HepG2 (cell line): Measurements from ENCODE around the gene VGF. TPM values are rescaled to one million over a fixed set of nuclear protein-coding genes. Genes with fewer than 3 reads are reported as not detected.

Source experiments
- ATAC-seq: fragments of 200-7000 bp; cut with Tn5 transposase; 3 replicates; pipeline ENCODE4 v1.9.1; 2020; ENCODE audit warnings: mild to moderate bottlenecking, moderate library complexity
- BruUV-seq: library from RNA; stranded (reverse); fragments of 400-500 nt; replicated peaks from 2 replicates; lab custom pipeline; 2021; lab: Mats Ljungman, UMichigan
- CTCF ChIA-PET: fragments of 300-600 bp; formaldehyde crosslinking; extraction: SDS; loops from one replicate; lab custom pipeline; 2021; ENCODE audit warnings: low total read pairs, inconsistent platforms, low intra/inter-chr PET ratio; lab: Yijun Ruan, JAX
- POLR2A ChIA-PET: fragments of 350-600 bp; sonication (Branson Sonifier 250); formaldehyde crosslinking; loops from one replicate; lab custom pipeline; 2020; ENCODE audit warnings: antibody characterized with exemption, inconsistent platforms; lab: Yijun Ruan, JAX
- DNase-seq: peaks from one replicate; pipeline ENCODE4 v3.0.0-alpha.2; 2015; ENCODE audit warnings: low spot score
- FAIRE-seq: peaks from 3 replicates; lab custom pipeline; 2011; peaks lifted over from hg19 to GRCh38; lab: Jason Lieb, UNC
- H2AFZ ChIP-seq: one replicate; pipeline ENCODE4 v1.6.1; 2011; ENCODE audit warnings: low read length, inconsistent platforms
- H3K27ac ChIP-seq: fragments of 300-600 bp; 3 replicates; pipeline ENCODE4 v1.8.0; 2011; ENCODE audit warnings: mixed run types, mild to moderate bottlenecking, mixed read lengths, low read length, inconsistent platforms; ENCODE audit not compliant: insufficient read depth; ENCODE audit errors: extremely low read length
- H3K27me3 ChIP-seq, 2 experiments: fragments of 200-600 bp in 1 of 2; 2 replicates in 1 of 2; 3 replicates in 1 of 2; pipeline versions ENCODE4 v1.6.0 to v1.8.0; 2011; ENCODE audit warnings: low read length in 2 of 2, mild to moderate bottlenecking in 2 of 2, moderate library complexity in 2 of 2, inconsistent platforms in 1 of 2; ENCODE audit not compliant: insufficient read depth in 2 of 2, control insufficient read depth in 1 of 2
- H3K36me3 ChIP-seq, 2 experiments: fragments of 200-600 bp in 1 of 2; replicated peaks in 1 of 2; 2 replicates in 1 of 2; 3 replicates in 1 of 2; pipeline versions ENCODE4 v1.5.1 to v1.8.0; 2011; ENCODE audit warnings: low read length in 2 of 2, inconsistent platforms in 1 of 2; ENCODE audit not compliant: insufficient read depth in 2 of 2, control insufficient read depth in 1 of 2
- H3K4me1 ChIP-seq: 2 replicates; pipeline ENCODE4 v1.5.1; 2012; ENCODE audit warnings: low read length, inconsistent platforms; ENCODE audit not compliant: insufficient read depth
- H3K4me2 ChIP-seq: 2 replicates; pipeline ENCODE4 v1.6.0; 2011; ENCODE audit warnings: low read depth, low read length, inconsistent platforms
- H3K4me3 ChIP-seq, 3 experiments: fragments of 200-600 bp in 1 of 3; sonication (generic), shearing (Covaris generic) in 1 of 3; replicated peaks in 1 of 3; 2 replicates each; pipeline ENCODE4 v1.5.1; 2011 to 2016; ENCODE audit warnings: low read length in 3 of 3, inconsistent platforms in 2 of 3, low read depth in 2 of 3, mild to moderate bottlenecking in 2 of 3, control low read depth in 1 of 3, mixed read lengths in 1 of 3; ENCODE audit not compliant: insufficient read depth in 1 of 3
- H3K79me2 ChIP-seq: one replicate; pipeline ENCODE4 v1.6.1; 2011; ENCODE audit warnings: low read length, inconsistent platforms; ENCODE audit not compliant: insufficient read depth
- H3K9ac ChIP-seq: 2 replicates; pipeline ENCODE4 v1.6.0; 2011; ENCODE audit warnings: mild to moderate bottlenecking, low read depth, low read length, inconsistent platforms; ENCODE audit not compliant: insufficient read depth
- H3K9me3 ChIP-seq: 2 replicates; pipeline ENCODE4 v1.5.1; 2012; ENCODE audit warnings: mild to moderate bottlenecking, low read length
- H4K20me1 ChIP-seq: 2 replicates; pipeline ENCODE4 v1.6.0; 2011; ENCODE audit warnings: inconsistent platforms, mild to moderate bottlenecking, low read length, moderate library complexity; ENCODE audit not compliant: insufficient read depth
- ARID2 ChIP-seq: sonication (generic); formaldehyde crosslinking; IDR thresholded peaks from 2 replicates; pipeline ENCODE4 v1.8.1; 2022; ENCODE audit warnings: mild to moderate bottlenecking, missing genetic modification reagents, borderline replicate concordance
- ATF3 ChIP-seq: sonication (generic); formaldehyde crosslinking; IDR thresholded peaks from 2 replicates; pipeline ENCODE4 v1.4.0; 2020; ENCODE audit warnings: missing genetic modification reagents
- ELF3 ChIP-seq: IDR thresholded peaks from 2 replicates; pipeline ENCODE4 v1.6.1; 2016; ENCODE audit warnings: missing genetic modification reagents, missing compliant biosample characterization
- GRHL1 ChIP-seq: sonication (generic); formaldehyde crosslinking; conservative IDR thresholded peaks from 2 replicates; pipeline ENCODE4 v1.8.0; 2022; ENCODE audit warnings: missing genetic modification reagents
- HMGXB4 ChIP-seq, 2 experiments: sonication (generic) in 1 of 2; formaldehyde crosslinking in 1 of 2; IDR thresholded peaks; 2 replicates each; pipeline versions ENCODE4 v1.4.0 to v1.6.1; 2018 to 2020; ENCODE audit warnings: missing genetic modification reagents in 2 of 2, borderline replicate concordance in 1 of 2, low read depth in 1 of 2, mild to moderate bottlenecking in 1 of 2, missing biosample characterization in 1 of 2
- HOXA5 ChIP-seq: sonication (generic); formaldehyde crosslinking; IDR thresholded peaks from 2 replicates; pipeline ENCODE4 v1.4.0; 2020; ENCODE audit warnings: missing genetic modification reagents
- NR2F2 ChIP-seq: IDR thresholded peaks from 2 replicates; pipeline ENCODE4 v1.6.1; 2012; ENCODE audit warnings: low read depth, inconsistent platforms, borderline replicate concordance
- RFX1 ChIP-seq: fragments of 450-650 bp; IDR thresholded peaks from 2 replicates; pipeline ENCODE4 v1.6.1; 2017
- RFX3 ChIP-seq: IDR thresholded peaks from 2 replicates; pipeline ENCODE4 v1.6.1; 2016; ENCODE audit warnings: missing biosample characterization, missing genetic modification reagents
- ZHX2 ChIP-seq, 2 experiments: sonication (generic) in 1 of 2; formaldehyde crosslinking in 1 of 2; IDR thresholded peaks; 2 replicates each; pipeline versions ENCODE4 v1.6.1 to v1.9.0; 2014 to 2022; ENCODE audit warnings: antibody characterized with exemption in 1 of 2, borderline replicate concordance in 1 of 2, inconsistent platforms in 1 of 2, low read depth in 1 of 2, missing genetic modification reagents in 1 of 2
- ZNF367 ChIP-seq: sonication (generic); formaldehyde crosslinking; IDR thresholded peaks from 2 replicates; pipeline ENCODE4 v1.4.0; 2020; ENCODE audit warnings: missing genetic modification reagents, borderline replicate concordance
- WGBS: methylation state at CpG from one replicate; pipeline ENCODE4 v1.1.6; 2017; ENCODE audit warnings: low lambda C conversion rate; 5-methylcytosine and 5-hydroxymethylcytosine counted together
- in situ Hi-C: cut with HindIII; loops from 2 replicates; pipeline ENCODE4 v1.10.0; 2017; ENCODE audit warnings: low pct_unique_long_range_greater_than_20kb; ENCODE audit not compliant: extremely low pct_ligation_motif_present
- intact Hi-C: fragments of 100-400 bp; cut with micrococcal nuclease; formaldehyde crosslinking; loops from one replicate; pipeline ENCODE4 v1.10.0; 2022; ENCODE audit not compliant: unreplicated experiment
- polyA plus RNA-seq, 8 experiments: library from polyadenylated mRNA; depleted of rRNA in 3 of 8; stranded (reverse) in 7 of 8; unstranded in 1 of 8; fragments of >200 nt; fragmentation: Illumina TruSeq in 4 of 8; extraction: Trizol in 4 of 8; gene quantifications; 2 replicates each; pipeline versions ENCODE4 v1.2.1 to v1.2.3, GENCODE V29; 2011 to 2016; ENCODE audit warnings: low read depth in 4 of 8, missing spikeins in 1 of 8, mixed read lengths in 1 of 8; ENCODE audit not compliant: insufficient read depth in 1 of 8
- total RNA-seq, 5 experiments: library from RNA; depleted of rRNA; stranded (reverse); fragments of >200 nt; fragmentation: Illumina TruSeq; extraction: Trizol; gene quantifications; 2 replicates each; pipeline ENCODE4 v1.2.3, GENCODE V29; 2016; ENCODE audit warnings: low read depth in 1 of 5

The VGF gene
- total and polyA plus RNA-seq, 2 of the 13 experiments (the other 11 are each of a cell fraction or from before 2014, with no cell fraction given): 0.12 to 0.46 TPM

GRCh38 chr7:101167645-101168411 is 2.5 kb upstream of the VGF start:
- no peak overlapping the region for H3K4me3 ChIP-seq
- H3K79me2 ChIP-seq: no peaks in the 10 kb centered on the region
- POLR2A ChIA-PET: interaction anchor here (0.9 to 1.0 kb wide), 2 partner anchors 24 kb away, joined by 3 read pairs; no protein-coding TSS in a partner anchor
- ATAC-seq (no peak), FAIRE-seq (no peak)
- H4K20me1 ChIP-seq: peaks cover 9% of the 10 kb centered on the region; the same call in 1 of the 2 replicates
- in situ Hi-C loops: no loop called here
- no peaks in the 10 kb centered on the region for H3K36me3 ChIP-seq
- TF ChIP-seq HMGXB4 (CRISPR knock-in tag; IDR thresholded peaks at IDR 0.05; ENCODE audit: borderline replicate concordance in 1 of 2, low read depth in 1 of 2) (no peak), RFX3 (CRISPR knock-in tag) (no peak), GRHL1 (no peak), ZNF367 (CRISPR knock-in tag) (no peak), ARID2 (CRISPR knock-in tag) (no peak), ELF3 (no peak), ZHX2 (IDR thresholded peaks at IDR 0.05; ENCODE audit: low read depth) (no peak), ZHX2 (CRISPR knock-in tag; IDR thresholded peaks at IDR 0.05; ENCODE audit: borderline replicate concordance) (no peak), NR2F2 (no peak), HOXA5 (no peak), RFX1 (no peak), ATF3 (CRISPR knock-in tag) (no peak)
- TF ChIP-seq, all 625 proteins: peak for 0
- WGBS: 14% methylated on average over 12 of the region's 12 CpGs
- no peak overlapping the region for H2AFZ ChIP-seq
- H3K9ac ChIP-seq: no peak overlapping the region
- no TSS peak for BruUV-seq
- H3K27ac ChIP-seq: no peak overlapping the region
- CTCF ChIA-PET: interaction anchor here (2.7 kb wide), 1 partner anchor 24 kb away, joined by 14 read pairs; no protein-coding TSS in a partner anchor
- no peak for DNase-seq
- H3K4me2 ChIP-seq: no peak overlapping the region
- peaks cover 11 to 75% of the 10 kb centered on the region in 2 experiments for H3K27me3 ChIP-seq
- no peaks in the 10 kb centered on the region for H3K9me3 ChIP-seq
- peaks cover 54% of the 10 kb centered on the region for H3K4me1 ChIP-seq
- intact Hi-C loops: loop anchor here (2.0 kb wide), 1 partner anchor 23 kb away; no protein-coding TSS in a partner anchor
